Mucosa of descending colon (tissue), 3 donors: Measurements from ENCODE around the gene EIF5AL1. TPM values are rescaled to one million over a fixed set of nuclear protein-coding genes. Genes with fewer than 3 reads are reported as not detected.
"Not testable (repeated sequence)": the region's sequence is repeated elsewhere in the genome, so short reads cannot be mapped to it uniquely, and the experiment has no call there.

Experiments
- ATAC-seq: fragments of 200-7000 bp; cut with Tn5 transposase; one replicate; pipeline ENCODE4 v1.9.1; 2020; ENCODE audit warnings: mild to moderate bottlenecking, moderate library complexity
- DNase-seq, 3 donors: peaks; one replicate each; pipeline ENCODE4 v3.0.0-alpha.2; 2020
- H3K36me3 ChIP-seq: fragments of 200-600 bp; one replicate; pipeline ENCODE4 v1.8.0; 2021; ENCODE audit warnings: low read depth, mild to moderate bottlenecking
- H3K4me1 ChIP-seq: fragments of 200-600 bp; one replicate; pipeline ENCODE4 v1.8.0; 2021; ENCODE audit warnings: low read depth, mild to moderate bottlenecking
- H3K4me3 ChIP-seq: fragments of 200-600 bp; one replicate; pipeline ENCODE4 v1.8.0; 2021; ENCODE audit warnings: mild to moderate bottlenecking
- H3K9me3 ChIP-seq: fragments of 200-600 bp; one replicate; pipeline ENCODE4 v1.8.0; 2021; ENCODE audit warnings: mild to moderate bottlenecking
- intact Hi-C, 2 donors: fragments of 100-400 bp; cut with DNase I in 1 of 2; cut with micrococcal nuclease in 1 of 2; formaldehyde crosslinking; loops; one replicate each; pipeline versions ENCODE4 v1.11.0 to v1.11.1; 2022; cut with DNase I, micrococcal nuclease
- total RNA-seq, 3 donors: library from RNA; stranded (reverse); fragmentation: NEBNext Ultra II Directional in 2 of 3; extraction: Animal tissue kit (Norgen Biotek cat#: 25700) in 2 of 3; gene quantifications; one replicate each; pipeline versions ENCODE4 v1.2.1 to v1.2.4, GENCODE V29; 2021 to 2023
- TF ChIP-seq, protein P1 (sequence below): fragments of 200-600 bp; IDR thresholded peaks from one replicate; pipeline ENCODE4 v1.8.0; 2022; ENCODE audit warnings: antibody characterized with exemption, mild to moderate bottlenecking
- donor health status: DM: no; HTN: no; CAD: no; lungs with moderate emphysema.
- donor health status: DM: no; HTN: no; CAD: no.
- donor health status: DM: no; HTN: yes; CAD: no.

The EIF5AL1 gene
- total RNA-seq, 3 donors from 2014 or later, result 0.09 to 0.87 (median 0.16) TPM

GRCh38 chr10:79496896-79497295, 15.4 kb upstream of the EIF5AL1 start:
- intact Hi-C loops, result no loop called here
- no peak for DNase-seq

DNA sequence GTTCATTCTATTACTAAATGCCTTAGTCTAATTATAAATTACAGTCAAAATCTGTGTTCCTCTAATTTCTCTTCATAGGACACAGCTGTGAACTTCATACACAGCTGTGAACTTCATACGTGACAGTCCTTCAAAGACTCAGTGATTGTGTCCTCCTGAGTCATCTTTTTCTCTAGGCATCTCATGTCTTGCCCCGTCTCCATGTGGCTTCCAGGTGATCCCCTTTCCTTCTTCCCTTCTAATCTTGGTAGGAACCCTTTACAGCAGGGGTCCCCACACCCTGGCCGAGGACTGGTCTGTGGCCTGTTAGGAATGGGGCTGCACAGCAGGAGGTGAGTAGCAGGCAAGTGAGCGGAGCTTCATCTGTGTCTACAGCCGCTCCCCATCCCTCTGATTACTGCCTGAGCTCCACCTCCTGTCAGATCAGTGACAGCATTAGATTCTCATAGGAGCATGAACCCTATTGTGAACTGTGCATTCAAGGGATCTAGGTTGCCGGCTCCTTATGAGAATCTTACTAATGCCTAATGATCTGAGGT, 14.0 kb upstream of the EIF5AL1 start:
- H3K9me3 ChIP-seq, result no peaks in the 10 kb centered on the region
- intact Hi-C loops, result no loop called here
- H3K4me1 ChIP-seq, result no peaks in the 10 kb centered on the region
- DNase-seq, result no peak
- H3K36me3 ChIP-seq, result no peaks in the 10 kb centered on the region
- TF ChIP-seq, protein P1, sequence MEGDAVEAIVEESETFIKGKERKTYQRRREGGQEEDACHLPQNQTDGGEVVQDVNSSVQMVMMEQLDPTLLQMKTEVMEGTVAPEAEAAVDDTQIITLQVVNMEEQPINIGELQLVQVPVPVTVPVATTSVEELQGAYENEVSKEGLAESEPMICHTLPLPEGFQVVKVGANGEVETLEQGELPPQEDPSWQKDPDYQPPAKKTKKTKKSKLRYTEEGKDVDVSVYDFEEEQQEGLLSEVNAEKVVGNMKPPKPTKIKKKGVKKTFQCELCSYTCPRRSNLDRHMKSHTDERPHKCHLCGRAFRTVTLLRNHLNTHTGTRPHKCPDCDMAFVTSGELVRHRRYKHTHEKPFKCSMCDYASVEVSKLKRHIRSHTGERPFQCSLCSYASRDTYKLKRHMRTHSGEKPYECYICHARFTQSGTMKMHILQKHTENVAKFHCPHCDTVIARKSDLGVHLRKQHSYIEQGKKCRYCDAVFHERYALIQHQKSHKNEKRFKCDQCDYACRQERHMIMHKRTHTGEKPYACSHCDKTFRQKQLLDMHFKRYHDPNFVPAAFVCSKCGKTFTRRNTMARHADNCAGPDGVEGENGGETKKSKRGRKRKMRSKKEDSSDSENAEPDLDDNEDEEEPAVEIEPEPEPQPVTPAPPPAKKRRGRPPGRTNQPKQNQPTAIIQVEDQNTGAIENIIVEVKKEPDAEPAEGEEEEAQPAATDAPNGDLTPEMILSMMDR, result no peak
- no peak for ATAC-seq
- no peak overlapping the region for H3K4me3 ChIP-seq

More at GRCh38 chr10:79496896-79497295, 15.4 kb upstream of the EIF5AL1 start:
- Histone ChIP-seq H3K4me1 (no peaks in the 10 kb centered on the region), H3K36me3 (no peaks in the 10 kb centered on the region), H3K9me3 (no peaks in the 10 kb centered on the region), H3K4me3 (no peak overlapping the region)
- ATAC-seq, result no peak
- TF ChIP-seq, protein P1, result no peak

DNA sequence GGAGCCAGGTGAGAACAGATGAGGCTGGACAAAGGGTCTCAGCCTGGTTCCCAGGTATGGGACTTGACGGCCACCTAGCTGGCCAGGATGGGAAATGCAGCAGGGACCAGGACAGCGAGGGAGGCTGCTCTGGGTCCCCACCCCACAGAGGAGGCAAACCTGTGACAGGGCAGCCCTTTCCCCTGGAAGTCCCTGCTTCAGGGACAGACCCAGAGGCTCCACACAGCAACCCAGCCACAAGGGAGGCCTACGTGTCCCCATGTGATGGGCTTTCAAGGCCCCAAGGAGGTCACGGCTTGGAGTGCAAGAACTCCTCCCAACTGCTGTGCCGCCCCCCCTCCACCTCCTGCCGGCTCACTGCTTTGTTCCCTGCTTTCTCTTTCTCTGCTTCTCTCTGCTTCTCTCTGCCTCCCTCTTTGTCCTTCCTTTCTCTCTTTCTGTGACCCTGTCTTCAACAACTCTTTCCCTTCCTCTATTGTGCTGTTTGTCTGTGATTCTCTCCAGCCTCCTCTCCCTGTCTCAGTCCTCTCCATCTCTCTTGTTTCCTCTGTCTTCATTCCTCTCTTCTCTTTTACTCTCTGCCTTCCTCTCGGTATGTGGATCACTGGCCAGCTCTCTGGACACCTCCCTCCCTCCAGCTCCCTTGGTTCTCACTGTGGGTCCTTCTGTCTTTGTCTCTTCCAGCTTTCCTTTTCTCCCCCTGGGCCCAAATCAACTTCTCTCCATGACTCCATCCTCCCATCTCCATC, 9.6 kb upstream of the EIF5AL1 start:
- ATAC-seq (peak; percentile 62), DNase-seq (no peak)
- no peaks in the 10 kb centered on the region for H3K36me3 ChIP-seq

DNA sequence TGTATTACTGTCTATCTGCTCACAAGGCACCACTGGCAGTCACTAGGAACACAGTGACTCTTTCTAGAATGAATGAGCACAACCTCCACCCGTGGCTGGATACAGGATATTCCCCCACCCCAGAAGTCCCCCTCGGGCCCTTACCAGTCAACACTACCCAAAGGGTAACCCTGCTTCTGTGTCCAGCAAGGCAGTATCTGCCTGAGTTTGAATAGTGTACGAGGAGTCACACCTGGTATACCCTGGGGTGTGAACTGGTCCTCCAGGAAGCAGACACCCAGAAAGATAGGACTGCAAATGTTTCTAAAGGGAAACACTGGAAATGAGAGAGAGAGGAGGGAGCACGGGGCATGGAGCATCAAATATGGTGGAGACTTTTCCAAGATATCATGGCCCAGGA, 8.5 kb upstream of the EIF5AL1 start:
- H3K4me3 ChIP-seq, DNase-seq, H3K9me3 ChIP-seq, intact Hi-C loops, H3K36me3 ChIP-seq, H3K4me1 ChIP-seq, ATAC-seq: not testable (repeated sequence)

More for the DNA sequence above, 9.6 kb upstream of the EIF5AL1 start:
- no peak overlapping the region for H3K4me3 ChIP-seq
- H3K4me1 ChIP-seq, result no peaks in the 10 kb centered on the region
- TF ChIP-seq, protein P1, result no peak
- intact Hi-C loops, result no loop called here
- no peaks in the 10 kb centered on the region for H3K9me3 ChIP-seq

- DNase-seq, intact Hi-C loops, H3K9me3 ChIP-seq, H3K4me1 ChIP-seq, H3K4me3 ChIP-seq, ATAC-seq, H3K36me3 ChIP-seq: not testable (repeated sequence)
Observed at GRCh38 chr10:79504483-79504882, 7.8 kb upstream of the EIF5AL1 start.

DNA sequence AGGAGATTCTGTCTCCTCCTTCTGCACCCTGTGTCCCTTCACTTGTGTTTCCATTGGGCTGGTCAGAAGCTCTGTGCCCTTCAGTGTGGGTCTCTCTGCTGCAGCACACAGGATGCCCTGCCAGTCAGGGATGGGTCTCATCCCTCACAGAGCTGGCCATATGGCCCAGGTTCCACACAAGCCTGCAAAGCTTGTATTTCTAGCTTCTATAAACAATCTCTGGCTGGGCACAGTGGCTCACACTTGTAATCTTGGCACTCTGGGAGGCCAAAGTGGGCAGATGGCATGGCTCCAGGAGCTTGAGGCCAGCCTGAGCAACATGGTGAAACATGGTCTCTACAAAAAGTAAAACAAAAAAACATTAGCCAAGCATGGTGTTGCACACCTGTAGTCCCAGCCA, 7.0 kb upstream of the EIF5AL1 start:
- H3K36me3 ChIP-seq, H3K9me3 ChIP-seq, DNase-seq, intact Hi-C loops, H3K4me3 ChIP-seq, H3K4me1 ChIP-seq, ATAC-seq: not testable (repeated sequence)

GRCh38 chr10:79505829-79506228, 6.5 kb upstream of the EIF5AL1 start:
- no peak for ATAC-seq
- no peaks in the 10 kb centered on the region for H3K36me3 ChIP-seq
- intact Hi-C loops, result no loop called here
- no peaks in the 10 kb centered on the region for H3K9me3 ChIP-seq
- H3K4me1 ChIP-seq, result no peaks in the 10 kb centered on the region
- H3K4me3 ChIP-seq, result no peak overlapping the region
- TF ChIP-seq, protein P1, result no peak
- no peak for DNase-seq
